ENCODE data around the gene PHC2.

GRCh38 chr1:33353531-33353930 lies 77.4 kb downstream of the PHC2 start:
- TF ChIP-seq, protein P1, sequence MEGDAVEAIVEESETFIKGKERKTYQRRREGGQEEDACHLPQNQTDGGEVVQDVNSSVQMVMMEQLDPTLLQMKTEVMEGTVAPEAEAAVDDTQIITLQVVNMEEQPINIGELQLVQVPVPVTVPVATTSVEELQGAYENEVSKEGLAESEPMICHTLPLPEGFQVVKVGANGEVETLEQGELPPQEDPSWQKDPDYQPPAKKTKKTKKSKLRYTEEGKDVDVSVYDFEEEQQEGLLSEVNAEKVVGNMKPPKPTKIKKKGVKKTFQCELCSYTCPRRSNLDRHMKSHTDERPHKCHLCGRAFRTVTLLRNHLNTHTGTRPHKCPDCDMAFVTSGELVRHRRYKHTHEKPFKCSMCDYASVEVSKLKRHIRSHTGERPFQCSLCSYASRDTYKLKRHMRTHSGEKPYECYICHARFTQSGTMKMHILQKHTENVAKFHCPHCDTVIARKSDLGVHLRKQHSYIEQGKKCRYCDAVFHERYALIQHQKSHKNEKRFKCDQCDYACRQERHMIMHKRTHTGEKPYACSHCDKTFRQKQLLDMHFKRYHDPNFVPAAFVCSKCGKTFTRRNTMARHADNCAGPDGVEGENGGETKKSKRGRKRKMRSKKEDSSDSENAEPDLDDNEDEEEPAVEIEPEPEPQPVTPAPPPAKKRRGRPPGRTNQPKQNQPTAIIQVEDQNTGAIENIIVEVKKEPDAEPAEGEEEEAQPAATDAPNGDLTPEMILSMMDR (IDR thresholded peaks at IDR 0.05), result no peak
- no peak for TF ChIP-seq ZFX (IDR thresholded peaks at IDR 0.05; ENCODE audit: borderline replicate concordance)

Measured in 22Rv1 (cell line).